Spleen (tissue), 11 donors: ENCODE results near the gene FAM135A. TPM values are rescaled to one million over a fixed set of nuclear protein-coding genes. Genes with fewer than 3 reads are reported as not detected.

Experiments used
- DNase-seq: peaks from one replicate; pipeline ENCODE4 v3.0.0-alpha.2; 2020
- H3K27ac ChIP-seq, 8 donors: fragments of 200-600 bp; sonication (generic) in 7 of 8; 1 replicate in 4 of 8; 2 replicates in 4 of 8; pipeline versions ENCODE4 v1.5.0 to v1.8.0; 2016 to 2021; ENCODE audit warnings: inconsistent platforms in 4 of 8, mild to moderate bottlenecking in 4 of 8, moderate library complexity in 1 of 8
- H3K27me3 ChIP-seq, 7 donors: fragments of 200-600 bp; sonication (generic) in 6 of 7; replicated peaks in 1 of 7; 1 replicate in 4 of 7; 2 replicates in 3 of 7; pipeline versions ENCODE4 v1.5.0 to v1.8.0; 2016 to 2021; ENCODE audit warnings: inconsistent platforms in 3 of 7, mild to moderate bottlenecking in 1 of 7
- H3K36me3 ChIP-seq, 6 donors: fragments of 200-600 bp; sonication (generic) in 5 of 6; 1 replicate in 4 of 6; 2 replicates in 2 of 6; pipeline versions ENCODE4 v1.5.0 to v1.8.0; 2016 to 2021; ENCODE audit warnings: inconsistent platforms in 2 of 6
- H3K4me1 ChIP-seq, 6 donors: fragments of 200-600 bp; sonication (generic) in 5 of 6; 1 replicate in 3 of 6; 2 replicates in 3 of 6; pipeline versions ENCODE4 v1.5.0 to v1.8.0; 2016 to 2021; ENCODE audit warnings: inconsistent platforms in 3 of 6
- H3K4me3 ChIP-seq, 8 donors: fragments of 200-600 bp; sonication (generic) in 7 of 8; 1 replicate in 4 of 8; 2 replicates in 4 of 8; pipeline versions ENCODE4 v1.5.0 to v1.8.0; 2016 to 2021; ENCODE audit warnings: inconsistent platforms in 4 of 8, mild to moderate bottlenecking in 4 of 8, moderate library complexity in 2 of 8
- H3K9me3 ChIP-seq, 8 donors: fragments of 200-600 bp; sonication (generic) in 7 of 8; 1 replicate in 4 of 8; 2 replicates in 4 of 8; pipeline versions ENCODE4 v1.5.0 to v1.8.0; 2016 to 2021; ENCODE audit warnings: inconsistent platforms in 4 of 8
- POLR2A ChIP-seq, 3 donors: fragments of 450-650 bp; IDR thresholded peaks; one replicate each; pipeline ENCODE4 v1.5.1; 2017; ENCODE audit warnings: antibody characterized with exemption in 3 of 3, mild to moderate bottlenecking in 1 of 3
- POLR2AphosphoS5 ChIP-seq, 3 donors: sonication (generic); formaldehyde crosslinking; IDR thresholded peaks; one replicate each; pipeline ENCODE4 v1.5.1; 2017; ENCODE audit warnings: antibody characterized with exemption in 3 of 3
- WGBS, 5 donors: extraction: QIAGEN DNeasy Blood & Tissue Kit in 3 of 5; methylation state at CpG; one replicate each; pipeline versions ENCODE4 v1.1.5 to v1.1.7; 2013 to 2018; 5-methylcytosine and 5-hydroxymethylcytosine counted together
- intact Hi-C: fragments of 100-400 bp; cut with DNase I; formaldehyde crosslinking; loops from one replicate; pipeline ENCODE4 v1.15.0; 2023; ENCODE audit warnings: low total_unique reads
- polyA plus RNA-seq, 3 donors: library from polyadenylated mRNA; stranded (reverse); fragments of 200-250 nt; gene quantifications; one replicate each; pipeline ENCODE4 v1.2.1, GENCODE V29; 2013
- total RNA-seq, 7 donors: library from RNA; depleted of rRNA in 3 of 7; stranded (reverse); fragments of >200 nt in 3 of 7; fragmentation: NEBNext Ultra II Directional in 4 of 7; extraction: Animal tissue kit (Norgen Biotek cat#: 25700) in 4 of 7; gene quantifications; one replicate each; pipeline versions ENCODE4 v1.1.0 to v1.2.1, GENCODE V29; 2016 to 2021
- TF ChIP-seq, protein P1 (sequence below), 11 experiments: fragments of 200-600 bp in 7 of 11; fragments of 450-650 bp in 4 of 11; sonication (generic) in 4 of 11; IDR thresholded peaks in 8 of 11; conservative IDR thresholded peaks in 3 of 11; 1 replicate in 7 of 11; 2 replicates in 4 of 11; pipeline versions ENCODE4 v1.4.0 to v1.8.0; 2016 to 2021; ENCODE audit warnings: antibody characterized with exemption in 11 of 11, inconsistent platforms in 4 of 11, mild to moderate bottlenecking in 1 of 11
- donor health status: healthy with polysubstance abuse.
- donor health status: DM: no; HTN: no; CAD: no; lungs with moderate emphysema.
- donor health status: DM: no; HTN: no; CAD: no.
- donor health status: Bipolar disorder and iron deficiency.
- donor health status: healthy.
- donor health status: DM: no; HTN: no; CAD: no.
- donor health status: DM: yes; HTN: yes; CAD: no.

Gene FAM135A
- total and polyA plus RNA-seq, 10 donors, result 7.6 to 33.0 (median 17.8) TPM

DNA sequence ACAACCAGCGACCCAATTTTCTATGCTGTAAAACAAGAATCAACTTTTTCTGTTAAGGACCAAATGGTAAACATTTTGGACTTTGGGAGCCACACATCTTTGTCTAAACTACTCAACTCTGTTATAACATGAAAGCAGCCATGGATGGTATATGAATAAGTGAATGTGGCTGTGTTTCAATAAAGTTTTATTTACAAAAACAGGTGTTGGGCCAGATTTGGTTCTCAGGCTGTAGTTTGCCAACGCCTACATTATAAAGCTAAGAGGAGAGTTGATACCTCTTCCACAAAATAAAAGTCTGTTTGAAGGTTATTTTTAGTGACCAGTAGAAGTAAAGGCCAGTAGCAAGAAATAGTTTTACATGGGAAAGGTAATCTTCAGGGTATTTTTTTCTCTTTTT lies 93.0 kb downstream of the FAM135A start:
- WGBS, 5 donors, result 87 to 98% (median 97%) methylated on average over 2 of the region's 2 CpGs
- Histone ChIP-seq H3K27me3 (no peaks in the 10 kb centered on the region), H3K27ac (no peak overlapping the region), H3K4me3 (no peak overlapping the region), H3K36me3 (peaks cover 6 to 55% (median 19%) of the 10 kb centered on the region in 6 donors), H3K9me3 (peaks cover 0 to 22% (median 18%) of the 10 kb centered on the region in 8 donors), H3K4me1 (no peaks in the 10 kb centered on the region)
- intact Hi-C loops, result no loop called here
- TF ChIP-seq POLR2AphosphoS5 (IDR thresholded peaks at IDR 0.05) (no peak), POLR2A (IDR thresholded peaks at IDR 0.05) (no peak)
- TF ChIP-seq, protein P1, sequence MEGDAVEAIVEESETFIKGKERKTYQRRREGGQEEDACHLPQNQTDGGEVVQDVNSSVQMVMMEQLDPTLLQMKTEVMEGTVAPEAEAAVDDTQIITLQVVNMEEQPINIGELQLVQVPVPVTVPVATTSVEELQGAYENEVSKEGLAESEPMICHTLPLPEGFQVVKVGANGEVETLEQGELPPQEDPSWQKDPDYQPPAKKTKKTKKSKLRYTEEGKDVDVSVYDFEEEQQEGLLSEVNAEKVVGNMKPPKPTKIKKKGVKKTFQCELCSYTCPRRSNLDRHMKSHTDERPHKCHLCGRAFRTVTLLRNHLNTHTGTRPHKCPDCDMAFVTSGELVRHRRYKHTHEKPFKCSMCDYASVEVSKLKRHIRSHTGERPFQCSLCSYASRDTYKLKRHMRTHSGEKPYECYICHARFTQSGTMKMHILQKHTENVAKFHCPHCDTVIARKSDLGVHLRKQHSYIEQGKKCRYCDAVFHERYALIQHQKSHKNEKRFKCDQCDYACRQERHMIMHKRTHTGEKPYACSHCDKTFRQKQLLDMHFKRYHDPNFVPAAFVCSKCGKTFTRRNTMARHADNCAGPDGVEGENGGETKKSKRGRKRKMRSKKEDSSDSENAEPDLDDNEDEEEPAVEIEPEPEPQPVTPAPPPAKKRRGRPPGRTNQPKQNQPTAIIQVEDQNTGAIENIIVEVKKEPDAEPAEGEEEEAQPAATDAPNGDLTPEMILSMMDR (IDR thresholded peaks at IDR 0.05 in 8 of 11, conservative IDR thresholded peaks at IDR 0.05 in 3 of 11), result no peak
- DNase-seq, result no peak

DNA sequence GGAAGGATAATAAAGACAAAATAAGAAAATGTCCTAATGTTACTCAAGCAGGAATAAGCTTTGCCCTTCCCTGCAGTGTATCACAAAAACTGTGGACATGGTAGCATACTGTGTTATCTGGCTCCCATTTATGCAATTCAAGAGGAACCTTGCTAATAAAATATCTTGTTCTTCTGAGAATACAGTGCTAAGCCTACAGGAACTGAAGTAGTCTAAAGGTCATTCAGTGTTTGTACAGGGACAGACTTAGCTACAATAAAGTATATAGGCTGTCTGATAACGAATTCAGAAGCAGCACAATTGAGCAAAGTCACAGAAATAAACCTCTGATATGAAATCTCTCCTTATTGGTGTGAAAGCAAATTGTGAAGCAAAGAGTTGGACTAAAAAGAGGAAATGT lies 93.9 kb downstream of the FAM135A start:
- H3K27ac ChIP-seq, result no peak overlapping the region
- peaks cover 6 to 48% (median 19%) of the 10 kb centered on the region in 6 donors for H3K36me3 ChIP-seq
- H3K27me3 ChIP-seq, result no peaks in the 10 kb centered on the region
- no peak overlapping the region for H3K4me3 ChIP-seq
- H3K4me1 ChIP-seq, result no peaks in the 10 kb centered on the region
- peaks cover 0 to 22% (median 18%) of the 10 kb centered on the region in 8 donors for H3K9me3 ChIP-seq
- WGBS, 5 donors, result 85 to 100% (median 91%) methylated on average over 1 of the region's 1 CpG
- DNase-seq, result no peak
- intact Hi-C loops, result no loop called here
- TF ChIP-seq, protein P1 (IDR thresholded peaks at IDR 0.05 in 8 of 11, conservative IDR thresholded peaks at IDR 0.05 in 3 of 11), result no peak
- no peak for TF ChIP-seq POLR2A (IDR thresholded peaks at IDR 0.05)

DNA sequence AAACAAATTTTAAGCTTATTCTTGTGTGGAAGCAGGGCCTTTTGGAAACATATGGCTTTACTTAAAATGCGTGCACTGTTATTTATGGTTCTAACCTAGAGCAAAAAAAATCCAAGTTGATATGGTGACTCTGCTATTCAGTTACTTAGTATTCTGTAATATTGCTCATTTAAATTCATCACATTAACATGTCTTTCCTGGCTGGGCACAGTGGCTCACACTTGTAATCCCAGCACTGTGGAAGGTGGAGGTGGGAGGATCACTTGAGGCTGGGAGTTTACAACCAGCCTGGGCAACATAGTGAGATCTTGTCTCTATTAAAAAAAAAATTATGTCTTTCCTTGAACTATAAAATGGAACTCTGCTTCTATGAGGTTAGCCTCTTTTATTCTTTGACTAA lies 95.6 kb downstream of the FAM135A start:
- no peaks in the 10 kb centered on the region for H3K4me1 ChIP-seq
- peaks cover 0 to 9% (median 8%) of the 10 kb centered on the region in 8 donors for H3K9me3 ChIP-seq
- H3K27ac ChIP-seq, result no peak overlapping the region
- peaks cover 0 to 31% (median 7%) of the 10 kb centered on the region in 6 donors for H3K36me3 ChIP-seq
- WGBS, 5 donors, result 93 to 100% (median 97%) methylated on average over 1 of the region's 1 CpG
- TF ChIP-seq, protein P1 (IDR thresholded peaks at IDR 0.05 in 8 of 11, conservative IDR thresholded peaks at IDR 0.05 in 3 of 11), result no peak
- TF ChIP-seq POLR2AphosphoS5 (IDR thresholded peaks at IDR 0.05), result no peak
- TF ChIP-seq POLR2A (IDR thresholded peaks at IDR 0.05), result no peak
- no peak overlapping the region for H3K4me3 ChIP-seq
- no peak for DNase-seq
- intact Hi-C loops, result no loop called here
- no peaks in the 10 kb centered on the region for H3K27me3 ChIP-seq

DNA sequence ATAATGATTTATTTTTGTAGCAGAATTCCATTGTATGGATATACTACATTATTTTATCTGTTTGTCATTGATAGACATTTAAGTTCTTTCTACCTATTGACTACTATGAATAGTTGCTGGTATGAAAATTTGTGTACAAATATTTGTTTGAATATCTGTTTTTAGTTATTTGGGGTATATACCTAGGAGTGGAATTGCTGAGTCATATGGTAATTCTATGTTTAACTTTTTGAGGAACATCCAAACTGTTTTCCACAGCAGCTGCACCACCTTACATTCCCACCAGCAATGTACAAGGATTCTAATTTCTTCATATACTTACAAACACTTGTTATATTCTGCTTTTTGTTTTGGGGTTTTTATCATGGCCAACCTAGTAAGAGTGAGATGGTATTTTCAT lies 97.3 kb downstream of the FAM135A start:
- intact Hi-C loops, result no loop called here
- no peaks in the 10 kb centered on the region for H3K27me3 ChIP-seq
- peaks cover 0 to 20% (median 0%) of the 10 kb centered on the region in 6 donors for H3K36me3 ChIP-seq
- H3K4me3 ChIP-seq, result no peak overlapping the region
- no peaks in the 10 kb centered on the region for H3K4me1 ChIP-seq
- no peak overlapping the region for H3K27ac ChIP-seq
- no peak for TF ChIP-seq POLR2AphosphoS5 (IDR thresholded peaks at IDR 0.05)
- no peak for TF ChIP-seq POLR2A (IDR thresholded peaks at IDR 0.05)
- TF ChIP-seq, protein P1 (IDR thresholded peaks at IDR 0.05 in 8 of 11, conservative IDR thresholded peaks at IDR 0.05 in 3 of 11), result no peak
- no peaks in the 10 kb centered on the region for H3K9me3 ChIP-seq
- DNase-seq, result no peak
